Vagina (tissue), 2 donors: Measurements from ENCODE around the gene MYO1G.

ENCODE experiments used
- CTCF ChIP-seq, 3 experiments: fragments of 450-650 bp in 2 of 3; fragments of 200-600 bp in 1 of 3; sonication (generic) in 1 of 3; IDR thresholded peaks; one replicate each; pipeline ENCODE4 v1.5.1; 2017 to 2019; ENCODE audit warnings: antibody characterized with exemption in 3 of 3, mild to moderate bottlenecking in 2 of 3, moderate library complexity in 2 of 3
- POLR2AphosphoS5 ChIP-seq, 2 donors: sonication (generic); formaldehyde crosslinking; IDR thresholded peaks; one replicate each; pipeline ENCODE4 v1.9.0; 2017; ENCODE audit warnings: antibody characterized with exemption in 2 of 2, mild to moderate bottlenecking in 2 of 2, low read depth in 1 of 2; ENCODE audit not compliant: insufficient read depth in 1 of 2

- TF ChIP-seq CTCF (IDR thresholded peaks at IDR 0.05) (no peak), POLR2AphosphoS5 (IDR thresholded peaks at IDR 0.05; ENCODE audit: insufficient read depth in 1 of 2, low read depth in 1 of 2) (no peak)
These were observed 7.5 kb downstream of the MYO1G start for GRCh38 chr7:44971188-44971901.
